ENCODE results near the gene ANKMY2.

- TF ChIP-seq CTCF (IDR thresholded peaks at IDR 0.05) (no peak), EZH2phosphoT487 (IDR thresholded peaks at IDR 0.05) (no peak)
Observed at GRCh38 chr7:16652240-16652583, 6.7 kb upstream of the ANKMY2 start.
